Spleen (tissue), 7 donors: ENCODE data around the gene CYP21A2.
"Not testable (repeated sequence)": the region's sequence is repeated elsewhere in the genome, so short reads cannot be mapped to it uniquely, and the experiment has no call there.

Experiments used
- POLR2A ChIP-seq, 3 donors: fragments of 450-650 bp; IDR thresholded peaks; one replicate each; pipeline ENCODE4 v1.5.1; 2017; ENCODE audit warnings: antibody characterized with exemption in 3 of 3, mild to moderate bottlenecking in 1 of 3
- POLR2AphosphoS5 ChIP-seq, 3 donors: sonication (generic); formaldehyde crosslinking; IDR thresholded peaks; one replicate each; pipeline ENCODE4 v1.5.1; 2017; ENCODE audit warnings: antibody characterized with exemption in 3 of 3
- TF ChIP-seq, protein P1 (sequence below), 11 experiments: fragments of 200-600 bp in 7 of 11; fragments of 450-650 bp in 4 of 11; sonication (generic) in 4 of 11; IDR thresholded peaks in 8 of 11; conservative IDR thresholded peaks in 3 of 11; 1 replicate in 7 of 11; 2 replicates in 4 of 11; pipeline versions ENCODE4 v1.4.0 to v1.8.0; 2016 to 2021; ENCODE audit warnings: antibody characterized with exemption in 11 of 11, inconsistent platforms in 4 of 11, mild to moderate bottlenecking in 1 of 11
- donor health status: DM: no; HTN: no; CAD: no; lungs with moderate emphysema.
- donor health status: DM: no; HTN: no; CAD: no.
- donor health status: DM: no; HTN: no; CAD: no.

DNA sequence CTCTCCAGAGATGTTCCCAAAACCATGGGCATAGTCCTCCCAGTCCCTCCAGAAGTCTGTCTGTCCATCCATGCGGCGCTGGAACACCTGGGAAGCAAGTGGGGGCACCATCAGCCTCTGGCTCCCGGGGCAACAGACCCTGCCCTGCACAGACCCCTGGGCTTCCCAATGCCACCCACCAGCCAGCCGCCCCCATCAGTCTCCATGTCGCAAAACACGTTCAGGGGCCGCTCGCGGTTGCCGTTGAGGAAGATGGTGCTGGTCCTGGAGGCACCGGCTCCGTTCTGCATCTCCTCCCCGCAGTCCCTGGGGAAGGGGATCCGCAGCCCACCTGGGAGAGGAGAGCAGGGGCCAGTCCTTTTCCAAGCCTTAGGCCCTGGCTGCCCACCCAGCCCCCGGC is 4.1 kb downstream of the CYP21A2 start:
- TF ChIP-seq, protein P1, sequence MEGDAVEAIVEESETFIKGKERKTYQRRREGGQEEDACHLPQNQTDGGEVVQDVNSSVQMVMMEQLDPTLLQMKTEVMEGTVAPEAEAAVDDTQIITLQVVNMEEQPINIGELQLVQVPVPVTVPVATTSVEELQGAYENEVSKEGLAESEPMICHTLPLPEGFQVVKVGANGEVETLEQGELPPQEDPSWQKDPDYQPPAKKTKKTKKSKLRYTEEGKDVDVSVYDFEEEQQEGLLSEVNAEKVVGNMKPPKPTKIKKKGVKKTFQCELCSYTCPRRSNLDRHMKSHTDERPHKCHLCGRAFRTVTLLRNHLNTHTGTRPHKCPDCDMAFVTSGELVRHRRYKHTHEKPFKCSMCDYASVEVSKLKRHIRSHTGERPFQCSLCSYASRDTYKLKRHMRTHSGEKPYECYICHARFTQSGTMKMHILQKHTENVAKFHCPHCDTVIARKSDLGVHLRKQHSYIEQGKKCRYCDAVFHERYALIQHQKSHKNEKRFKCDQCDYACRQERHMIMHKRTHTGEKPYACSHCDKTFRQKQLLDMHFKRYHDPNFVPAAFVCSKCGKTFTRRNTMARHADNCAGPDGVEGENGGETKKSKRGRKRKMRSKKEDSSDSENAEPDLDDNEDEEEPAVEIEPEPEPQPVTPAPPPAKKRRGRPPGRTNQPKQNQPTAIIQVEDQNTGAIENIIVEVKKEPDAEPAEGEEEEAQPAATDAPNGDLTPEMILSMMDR (IDR thresholded peaks at IDR 0.05 in 8 of 11, conservative IDR thresholded peaks at IDR 0.05 in 3 of 11) = not testable (repeated sequence)
- TF ChIP-seq POLR2A, POLR2AphosphoS5 (IDR thresholded peaks at IDR 0.05): not testable (repeated sequence)
